GM19372 (cell line): ENCODE data around the gene TTLL9.
A peak's percentile ranks its signal among the peaks of the same experiment; 100 is the strongest.
"Not testable (repeated sequence)": the region's sequence is repeated elsewhere in the genome, so short reads cannot be mapped to it uniquely, and the experiment has no call there.

Experiments used
- ATAC-seq: cut with Tn5 transposase; IDR thresholded peaks from one replicate; pipeline ENCODE4 v1.9.1; 2021; ENCODE audit warnings: mild to moderate bottlenecking, low read depth, moderate library complexity; ENCODE audit not compliant: unreplicated experiment

TTLL9 gene

GRCh38 chr20:31914170-31914569, 43.7 kb downstream of the TTLL9 start:
- no peak for ATAC-seq

- ATAC-seq: no peak
Observed at GRCh38 chr20:31915491-31916280, 45.3 kb downstream of the TTLL9 start.

GRCh38 chr20:31916708-31917107, 46.3 kb downstream of the TTLL9 start:
- ATAC-seq: no peak

- ATAC-seq: not testable (repeated sequence)
Observed at GRCh38 chr20:31917962-31918412, 47.6 kb downstream of the TTLL9 start.

- no peak for ATAC-seq
Observed at GRCh38 chr20:31918466-31919105, 48.2 kb downstream of the TTLL9 start.

- ATAC-seq: no peak
Observed at GRCh38 chr20:31919410-31920155, 49.1 kb downstream of the TTLL9 start.

GRCh38 chr20:31920275-31920855, 49.9 kb downstream of the TTLL9 start:
- ATAC-seq: no peak

GRCh38 chr20:31921480-31921879, 51.0 kb downstream of the TTLL9 start:
- ATAC-seq: not testable (repeated sequence)

GRCh38 chr20:31922181-31922580, 51.7 kb downstream of the TTLL9 start:
- no peak for ATAC-seq

GRCh38 chr20:31922588-31922987, 52.2 kb downstream of the TTLL9 start:
- no peak for ATAC-seq

- ATAC-seq: peak; percentile 65
Observed at GRCh38 chr20:31923388-31924331, 53.2 kb downstream of the TTLL9 start.

- ATAC-seq: no peak
Observed at GRCh38 chr20:31924561-31924960, 54.1 kb downstream of the TTLL9 start.

GRCh38 chr20:31925631-31926030, 55.2 kb downstream of the TTLL9 start:
- ATAC-seq: no peak

- ATAC-seq: no peak
Observed at GRCh38 chr20:31926493-31926892, 56.1 kb downstream of the TTLL9 start.

GRCh38 chr20:31927627-31928159, 57.3 kb downstream of the TTLL9 start:
- ATAC-seq: no peak

GRCh38 chr20:31929631-31930030, 59.2 kb downstream of the TTLL9 start:
- ATAC-seq: not testable (repeated sequence)

- no peak for ATAC-seq
Observed at GRCh38 chr20:31930779-31931178, 60.3 kb downstream of the TTLL9 start.

GRCh38 chr20:31933698-31934097, 63.3 kb downstream of the TTLL9 start:
- no peak for ATAC-seq

- no peak for ATAC-seq
Observed at GRCh38 chr20:31934491-31934890, 64.1 kb downstream of the TTLL9 start.
